IMR-90 (cell line): ENCODE data around the gene RDH13.

Source experiments
- BHLHE40 ChIP-seq: fragments of 150-350 bp; IDR thresholded peaks from 2 replicates; pipeline ENCODE4 v1.6.1; 2016; ENCODE audit warnings: mild to moderate bottlenecking, low read depth, low read length
- CEBPB ChIP-seq: IDR thresholded peaks from 2 replicates; pipeline ENCODE4 v1.6.1; 2012; ENCODE audit warnings: low read depth, low read length, improper control_type of control experiment
- ELK1 ChIP-seq: fragments of 150-350 bp; IDR thresholded peaks from 2 replicates; pipeline ENCODE4 v1.6.1; 2016; ENCODE audit warnings: low read depth, mild to moderate bottlenecking, low read length, moderate library complexity, borderline replicate concordance
- FOS ChIP-seq: fragments of 150-350 bp; IDR thresholded peaks from 2 replicates; pipeline ENCODE4 v1.6.1; 2016; ENCODE audit warnings: low read depth, low read length
- MXI1 ChIP-seq: IDR thresholded peaks from 2 replicates; pipeline ENCODE4 v1.6.1; 2012; ENCODE audit warnings: low read depth, mild to moderate bottlenecking, low read length, moderate library complexity, borderline replicate concordance
- NFE2L2 ChIP-seq: fragments of 150-350 bp; IDR thresholded peaks from 2 replicates; pipeline ENCODE4 v1.6.1; 2016; ENCODE audit warnings: low read depth, mild to moderate bottlenecking, low read length
- POLR2A ChIP-seq: IDR thresholded peaks from 2 replicates; pipeline ENCODE4 v1.6.1; 2012; ENCODE audit warnings: mild to moderate bottlenecking, low read depth, low read length
- RAD21 ChIP-seq: IDR thresholded peaks from 2 replicates; pipeline ENCODE4 v1.6.1; 2012; ENCODE audit warnings: low read length, improper control_type of control experiment
- RCOR1 ChIP-seq: IDR thresholded peaks from 2 replicates; pipeline ENCODE4 v1.6.1; 2012; ENCODE audit warnings: mild to moderate bottlenecking, low read length, improper control_type of control experiment; ENCODE audit not compliant: insufficient replicate concordance
- RFX5 ChIP-seq: IDR thresholded peaks from 2 replicates; pipeline ENCODE4 v1.8.0; 2012; ENCODE audit warnings: low read depth, mild to moderate bottlenecking, low read length, moderate library complexity
- SMC3 ChIP-seq: fragments of 150-350 bp; IDR thresholded peaks from 2 replicates; pipeline ENCODE4 v1.6.1; 2016; ENCODE audit warnings: low read depth, mild to moderate bottlenecking, antibody characterized with exemption, low read length, moderate library complexity
- TF ChIP-seq, protein P1 (sequence below): conservative IDR thresholded peaks from 2 replicates; pipeline ENCODE4 v1.5.1; 2012; ENCODE audit warnings: mild to moderate bottlenecking, low read depth, low read length, improper control_type of control experiment
- TF ChIP-seq, protein P2 (sequence below): fragments of 150-350 bp; IDR thresholded peaks from 2 replicates; pipeline ENCODE4 v1.6.1; 2017; ENCODE audit warnings: mild to moderate bottlenecking, antibody characterized with exemption, low read length, low read depth

DNA sequence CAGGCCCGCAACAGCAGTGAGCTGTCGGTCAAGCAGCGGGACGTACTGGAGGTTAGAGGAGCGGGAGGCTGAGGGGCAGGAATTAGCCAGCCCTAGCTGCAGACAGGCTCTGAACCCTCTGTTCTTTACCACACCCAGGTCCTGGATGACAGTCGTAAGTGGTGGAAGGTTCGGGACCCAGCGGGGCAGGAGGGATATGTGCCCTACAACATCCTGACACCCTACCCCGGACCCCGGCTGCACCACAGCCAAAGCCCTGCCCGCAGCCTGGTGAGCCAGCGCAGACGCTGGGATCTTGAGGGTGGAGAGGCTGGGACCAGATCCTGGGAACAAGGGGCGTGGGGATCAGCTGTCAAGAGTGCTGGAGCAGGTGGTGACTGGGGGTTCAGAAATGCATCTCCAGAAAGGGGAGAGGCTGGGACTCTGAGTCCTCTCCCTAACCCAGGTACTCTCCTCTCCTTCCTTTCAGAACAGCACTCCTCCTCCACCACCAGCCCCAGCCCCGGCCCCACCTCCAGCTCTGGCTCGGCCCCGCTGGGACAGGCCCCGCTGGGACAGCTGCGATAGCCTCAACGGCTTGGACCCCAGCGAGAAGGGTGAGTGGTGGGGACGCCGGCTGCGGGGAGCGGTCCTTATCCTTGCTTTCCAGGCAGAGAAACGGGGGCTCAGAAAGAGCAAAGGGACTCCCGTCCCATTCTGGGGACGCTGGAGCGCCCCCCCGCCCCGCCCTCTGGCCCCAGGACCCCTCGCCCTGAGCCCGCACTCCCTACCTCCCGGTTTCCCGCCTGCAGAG lies 23.2 kb upstream of the RDH13 start:
- TF ChIP-seq ELK1 (no peak), RCOR1 (no peak), BHLHE40 (no peak), CEBPB (no peak), NFE2L2 (no peak), POLR2A (no peak), RAD21 (no peak), RFX5 (no peak), MXI1 (no peak), SMC3 (no peak), FOS (no peak)
- TF ChIP-seq, protein P1, sequence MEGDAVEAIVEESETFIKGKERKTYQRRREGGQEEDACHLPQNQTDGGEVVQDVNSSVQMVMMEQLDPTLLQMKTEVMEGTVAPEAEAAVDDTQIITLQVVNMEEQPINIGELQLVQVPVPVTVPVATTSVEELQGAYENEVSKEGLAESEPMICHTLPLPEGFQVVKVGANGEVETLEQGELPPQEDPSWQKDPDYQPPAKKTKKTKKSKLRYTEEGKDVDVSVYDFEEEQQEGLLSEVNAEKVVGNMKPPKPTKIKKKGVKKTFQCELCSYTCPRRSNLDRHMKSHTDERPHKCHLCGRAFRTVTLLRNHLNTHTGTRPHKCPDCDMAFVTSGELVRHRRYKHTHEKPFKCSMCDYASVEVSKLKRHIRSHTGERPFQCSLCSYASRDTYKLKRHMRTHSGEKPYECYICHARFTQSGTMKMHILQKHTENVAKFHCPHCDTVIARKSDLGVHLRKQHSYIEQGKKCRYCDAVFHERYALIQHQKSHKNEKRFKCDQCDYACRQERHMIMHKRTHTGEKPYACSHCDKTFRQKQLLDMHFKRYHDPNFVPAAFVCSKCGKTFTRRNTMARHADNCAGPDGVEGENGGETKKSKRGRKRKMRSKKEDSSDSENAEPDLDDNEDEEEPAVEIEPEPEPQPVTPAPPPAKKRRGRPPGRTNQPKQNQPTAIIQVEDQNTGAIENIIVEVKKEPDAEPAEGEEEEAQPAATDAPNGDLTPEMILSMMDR = no peak
- TF ChIP-seq, protein P2, sequence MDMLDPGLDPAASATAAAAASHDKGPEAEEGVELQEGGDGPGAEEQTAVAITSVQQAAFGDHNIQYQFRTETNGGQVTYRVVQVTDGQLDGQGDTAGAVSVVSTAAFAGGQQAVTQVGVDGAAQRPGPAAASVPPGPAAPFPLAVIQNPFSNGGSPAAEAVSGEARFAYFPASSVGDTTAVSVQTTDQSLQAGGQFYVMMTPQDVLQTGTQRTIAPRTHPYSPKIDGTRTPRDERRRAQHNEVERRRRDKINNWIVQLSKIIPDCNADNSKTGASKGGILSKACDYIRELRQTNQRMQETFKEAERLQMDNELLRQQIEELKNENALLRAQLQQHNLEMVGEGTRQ = no peak
